MCF 10A (cell line): ENCODE results near the gene AP2A1. TPM values are rescaled to one million over a fixed set of nuclear protein-coding genes. Genes with fewer than 3 reads are reported as not detected.
A peak's percentile ranks its signal among the peaks of the same experiment; 100 is the strongest.

Experiments used
- BruUV-seq: library from RNA; stranded (reverse); fragments of 400-500 nt; replicated peaks from 2 replicates; lab custom pipeline; 2021; lab: Mats Ljungman, UMichigan
- CTCF ChIA-PET: fragments of 300-600 bp; sonication (Branson Sonifier 250); formaldehyde crosslinking; extraction: SDS; loops from one replicate; lab custom pipeline; 2021; ENCODE audit warnings: antibody characterized with exemption, inconsistent platforms; lab: Yijun Ruan, JAX
- POLR2A ChIA-PET: fragments of 300-600, 350-650 bp; sonication (Branson Sonifier 250); formaldehyde crosslinking; extraction: SDS; loops from one replicate; lab custom pipeline; 2020; ENCODE audit warnings: antibody characterized with exemption, inconsistent platforms; lab: Yijun Ruan, JAX
- DNase-seq: peaks from one replicate; pipeline ENCODE4 v3.0.0-alpha.2; 2018; ENCODE audit not compliant: unreplicated experiment
- H3K27ac Mint-ChIP-seq: one replicate; pipeline ENCODE4 v1.8.0; 2022; ENCODE audit warnings: mild to moderate bottlenecking, low read depth, mixed read lengths; ENCODE audit not compliant: unreplicated experiment
- H3K27me3 Mint-ChIP-seq: one replicate; pipeline ENCODE4 v1.8.0; 2022; ENCODE audit warnings: mixed read lengths; ENCODE audit not compliant: insufficient read depth, unreplicated experiment
- H3K36me3 Mint-ChIP-seq: one replicate; pipeline ENCODE4 v1.8.0; 2022; ENCODE audit warnings: mild to moderate bottlenecking, moderate library complexity, mixed read lengths; ENCODE audit not compliant: insufficient read depth, unreplicated experiment
- H3K4me1 Mint-ChIP-seq: one replicate; pipeline ENCODE4 v1.8.0; 2022; ENCODE audit warnings: mixed read lengths; ENCODE audit not compliant: insufficient read depth, unreplicated experiment
- H3K4me3 Mint-ChIP-seq: one replicate; pipeline ENCODE4 v1.8.0; 2022; ENCODE audit warnings: mild to moderate bottlenecking, moderate library complexity, mixed read lengths; ENCODE audit not compliant: unreplicated experiment
- H3K9me3 Mint-ChIP-seq: one replicate; pipeline ENCODE4 v1.8.0; 2022; ENCODE audit warnings: mixed read lengths; ENCODE audit not compliant: unreplicated experiment
- CTCF ChIP-seq: fragments of 200-600 bp; IDR thresholded peaks from one replicate; pipeline ENCODE4 v1.8.0; 2022; ENCODE audit warnings: antibody characterized with exemption, mild to moderate bottlenecking; ENCODE audit not compliant: unreplicated experiment
- intact Hi-C: fragments of 100-400 bp; cut with micrococcal nuclease; formaldehyde crosslinking; loops from 2 replicates; pipeline ENCODE4 v1.14.1; 2022
- total RNA-seq: library from RNA; stranded (reverse); gene quantifications from 2 replicates; pipeline ENCODE4 v1.2.3, GENCODE V29; 2022

Gene AP2A1
- total RNA-seq, 1 experiment from 2014 or later = 70.5 TPM

GRCh38 chr19:49807058-49807903 lies 40.5 kb downstream of the AP2A1 start:
- no peak overlapping the region for H3K27ac Mint-ChIP-seq
- POLR2A ChIA-PET = interaction anchor here (0.7 to 0.8 kb wide), 2 partner anchors 66 to 142 kb away, joined by 3 to 4 read pairs; partner anchors contain the start of genes BCL2L12 and IRF3
- CTCF ChIA-PET = interaction anchor here (0.5 to 1.2 kb wide), 2 partner anchors 37 to 91 kb away, joined by 3 read pairs; no protein-coding TSS in a partner anchor

GRCh38 chr19:49807904-49808675 lies 41.3 kb downstream of the AP2A1 start:
- Mint-ChIP-seq H3K4me1 (peaks cover 6% of the 10 kb centered on the region), H3K27me3 (no peaks in the 10 kb centered on the region), H3K9me3 (peaks cover 8% of the 10 kb centered on the region), H3K4me3 (no peak overlapping the region), H3K27ac (no peak overlapping the region), H3K36me3 (peaks cover 33% of the 10 kb centered on the region)
- no TSS peak for BruUV-seq
- no peak for TF ChIP-seq CTCF
- DNase-seq = no peak
- ChIA-PET POLR2A (no interaction called here), CTCF (interaction anchor here (0.5 to 1.2 kb wide), 2 partner anchors 36 to 92 kb away, joined by 3 read pairs; no protein-coding TSS in a partner anchor)
- intact Hi-C loops = no loop called here

More at GRCh38 chr19:49807058-49807903, 40.5 kb downstream of the AP2A1 start:
- Mint-ChIP-seq H3K4me3 (no peak overlapping the region), H3K4me1 (peaks cover 6% of the 10 kb centered on the region), H3K36me3 (peaks cover 36% of the 10 kb centered on the region), H3K27me3 (no peaks in the 10 kb centered on the region), H3K9me3 (peaks cover 8% of the 10 kb centered on the region)
- intact Hi-C loops = no loop called here
- no peak for TF ChIP-seq CTCF
- BruUV-seq = no TSS peak
- no peak for DNase-seq

GRCh38 chr19:49808711-49809159 lies 41.9 kb downstream of the AP2A1 start:
- Mint-ChIP-seq H3K36me3 (peaks cover 26% of the 10 kb centered on the region), H3K9me3 (peaks cover 8% of the 10 kb centered on the region), H3K27me3 (no peaks in the 10 kb centered on the region), H3K27ac (no peak overlapping the region), H3K4me3 (no peak overlapping the region), H3K4me1 (peaks cover 6% of the 10 kb centered on the region)
- CTCF ChIA-PET = no interaction called here
- POLR2A ChIA-PET = no interaction called here
- intact Hi-C loops = no loop called here
- BruUV-seq = no TSS peak
- no peak for TF ChIP-seq CTCF
- peak; percentile 42 for DNase-seq
